HL-60/S4 (cell line): ENCODE measurements around the gene CASZ1.

Source experiments
- in situ Hi-C: fragments of 300-500 bp; cut with MboI; formaldehyde crosslinking; loops from 2 replicates; pipeline ENCODE4 v1.14.3; 2022; ENCODE audit warnings: low sequenced_read_pairs

The CASZ1 gene

DNA sequence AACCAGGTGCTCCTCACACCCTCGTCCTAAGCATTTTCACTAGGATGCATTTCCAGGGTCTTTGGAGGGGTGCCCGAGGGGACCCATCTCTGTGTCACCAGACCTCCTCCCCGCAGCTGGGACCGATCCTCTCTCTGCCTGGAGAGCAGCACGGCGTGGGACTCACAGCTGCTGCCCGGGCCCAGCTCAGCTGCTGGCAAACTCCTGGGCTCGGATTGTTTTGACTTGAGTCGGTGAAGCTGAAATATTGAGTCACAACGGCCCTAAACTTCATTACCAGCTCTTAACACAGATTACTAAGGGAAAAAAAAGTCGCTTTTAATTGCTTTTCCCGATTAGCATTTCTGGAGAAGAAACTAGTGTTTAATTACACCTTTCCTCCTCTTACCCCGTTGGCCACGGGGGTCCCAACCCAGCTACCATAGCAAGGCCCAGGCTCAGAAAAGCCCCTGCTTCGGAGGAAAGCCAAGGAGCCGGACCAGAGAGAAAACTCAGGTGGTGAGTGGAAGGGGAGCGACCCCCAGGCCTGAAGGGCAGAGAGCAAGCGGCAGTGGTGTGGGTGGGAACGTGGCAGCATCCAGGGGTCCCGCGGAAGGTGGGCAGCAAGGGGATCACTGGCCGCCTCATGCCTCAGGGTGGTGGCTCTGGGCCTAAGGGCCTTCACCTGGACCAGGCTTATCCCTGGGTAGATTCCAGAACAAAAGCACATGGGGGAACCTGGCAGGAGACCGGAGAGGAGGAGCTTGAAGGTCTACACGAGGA, 41.7 kb downstream of the CASZ1 start:
- in situ Hi-C loops, result no loop called here

DNA sequence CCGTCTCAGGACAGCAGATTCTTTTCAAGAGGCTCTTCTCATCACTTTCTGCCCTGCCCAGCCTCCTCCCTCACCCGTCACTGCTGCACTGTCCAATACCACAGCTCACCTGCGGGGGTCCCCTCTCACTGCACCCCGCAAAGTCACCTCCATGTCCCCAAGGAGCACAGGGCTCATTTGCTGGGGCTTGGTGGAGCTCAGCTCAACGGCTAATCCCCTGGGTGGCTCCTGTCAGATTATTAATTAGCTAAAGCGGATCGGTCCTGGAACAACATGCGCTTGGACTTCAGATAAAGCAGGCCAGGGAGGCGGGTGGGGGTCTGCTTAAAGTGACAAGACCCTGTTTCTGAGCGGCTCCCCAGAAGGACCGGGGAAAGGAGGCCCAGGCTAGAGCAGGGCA, 43.1 kb downstream of the CASZ1 start:
- in situ Hi-C loops, result no loop called here

DNA sequence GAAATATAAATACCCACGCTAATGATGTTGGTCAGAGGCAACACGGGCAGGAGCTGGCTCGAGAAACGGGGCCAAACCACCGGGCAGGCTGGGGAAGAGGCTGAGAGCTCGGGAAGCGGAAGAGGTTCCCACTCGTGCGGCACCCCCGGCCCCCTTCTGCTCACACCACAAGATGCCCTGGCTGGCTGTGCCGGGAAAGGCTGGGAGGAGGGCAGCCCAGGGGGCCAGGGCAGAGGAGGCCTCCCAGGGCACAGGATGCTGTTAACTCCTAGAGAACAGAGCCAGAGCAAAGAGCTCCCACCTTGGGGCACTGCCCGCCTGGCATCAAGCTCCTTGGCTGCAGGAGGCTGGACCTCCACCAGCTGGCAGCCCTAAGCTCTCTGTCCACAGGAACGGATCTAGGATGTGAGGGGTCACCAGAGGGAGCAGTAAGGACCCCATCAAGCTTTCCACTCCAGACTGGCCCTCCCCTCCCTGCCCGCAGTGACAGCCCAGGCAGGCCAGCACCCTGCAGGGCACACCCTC, 44.8 kb downstream of the CASZ1 start:
- in situ Hi-C loops, result no loop called here

DNA sequence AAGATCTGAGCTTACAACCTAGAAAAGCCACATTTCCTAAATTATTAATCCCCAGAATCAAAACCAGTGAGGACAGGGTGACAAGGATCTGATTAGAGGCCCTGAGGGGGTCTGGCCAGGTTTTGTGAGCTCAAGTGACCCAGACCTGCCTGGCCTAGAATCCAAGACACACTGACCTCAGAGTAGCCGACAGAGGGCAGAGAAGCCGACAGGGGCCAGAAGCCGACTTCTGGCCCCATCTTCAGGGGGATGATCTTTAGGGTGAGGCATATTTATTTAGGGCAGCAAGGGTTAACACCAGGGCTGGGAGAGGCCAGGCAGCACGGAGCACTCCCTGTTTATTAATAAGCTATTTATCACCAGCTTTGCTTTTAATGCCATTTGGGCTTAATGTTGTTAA, 45.3 kb downstream of the CASZ1 start:
- in situ Hi-C loops, result no loop called here

DNA sequence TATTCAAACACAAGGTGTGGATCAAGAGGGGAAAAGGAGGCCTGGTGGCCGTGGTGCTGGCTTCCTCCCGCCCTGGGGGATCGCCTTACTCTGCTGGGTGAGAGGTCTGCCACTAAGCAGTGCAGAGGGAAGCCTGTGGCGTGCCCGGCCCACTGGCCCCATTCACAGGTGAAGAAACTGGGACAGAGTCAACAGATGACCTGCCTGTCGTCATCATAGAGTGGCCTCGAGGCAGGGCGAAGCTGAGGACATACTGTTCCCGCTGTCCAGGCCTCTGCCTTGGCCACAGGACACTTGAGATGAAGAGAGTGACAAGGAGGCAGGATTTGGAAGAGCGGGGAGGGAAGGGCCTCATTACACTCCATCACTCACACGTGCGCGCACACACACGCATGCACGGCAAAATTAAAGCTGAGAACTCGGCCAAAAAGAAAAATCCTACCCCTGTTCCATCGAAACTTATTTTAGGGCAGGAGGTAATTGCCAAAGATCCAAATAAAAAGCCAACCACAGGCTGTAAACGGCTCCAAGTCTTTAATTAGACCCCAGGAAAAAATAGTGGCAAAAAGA, 50.5 kb downstream of the CASZ1 start:
- in situ Hi-C loops, result no loop called here

DNA sequence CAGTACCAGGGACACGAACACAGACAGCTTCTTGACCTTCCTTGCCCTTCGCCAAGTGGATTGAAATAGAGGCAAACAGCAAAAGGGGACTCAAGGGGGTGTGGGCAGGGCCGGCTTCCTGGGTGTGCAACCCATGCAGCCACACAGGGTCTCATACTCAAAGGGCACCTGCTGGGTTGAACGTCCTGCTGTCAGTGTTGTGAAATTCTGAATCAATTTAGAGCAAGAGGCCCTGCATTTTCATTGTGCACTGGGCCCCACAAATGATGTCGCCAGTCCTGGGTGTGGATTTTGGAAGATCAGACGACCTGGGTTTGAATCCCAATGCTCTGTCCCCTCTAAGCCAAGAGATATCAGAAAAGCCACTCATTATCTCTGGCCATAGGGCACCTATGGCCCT, 51.1 kb downstream of the CASZ1 start:
- in situ Hi-C loops, result no loop called here

DNA sequence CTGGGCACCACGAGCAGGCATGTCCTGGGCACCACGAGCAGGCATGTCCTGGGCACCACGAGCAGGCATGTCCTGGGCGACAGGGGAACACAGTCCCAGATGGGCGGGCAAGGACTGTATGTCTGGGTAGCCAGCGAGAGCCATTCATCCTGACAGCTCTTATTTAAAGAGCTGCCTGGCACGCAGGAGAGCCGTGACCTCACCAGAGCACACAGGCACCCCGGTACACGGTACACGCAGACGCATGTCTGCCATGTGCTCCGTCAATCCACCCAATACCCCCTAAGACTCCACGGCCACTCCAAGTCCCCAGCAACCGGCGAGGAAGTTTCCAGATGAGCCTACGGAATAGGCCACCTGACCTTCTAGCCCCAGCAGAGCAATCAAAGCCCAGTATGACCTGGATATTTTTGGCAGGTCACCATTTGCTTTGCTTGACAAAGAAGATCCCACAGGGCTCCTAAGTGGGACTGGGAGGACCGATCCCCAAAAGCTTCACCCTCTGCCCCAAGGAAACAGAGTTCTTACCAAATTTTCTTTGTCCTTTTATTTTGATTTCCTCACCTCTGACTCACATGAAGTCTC, 51.7 kb downstream of the CASZ1 start:
- in situ Hi-C loops, result no loop called here

DNA sequence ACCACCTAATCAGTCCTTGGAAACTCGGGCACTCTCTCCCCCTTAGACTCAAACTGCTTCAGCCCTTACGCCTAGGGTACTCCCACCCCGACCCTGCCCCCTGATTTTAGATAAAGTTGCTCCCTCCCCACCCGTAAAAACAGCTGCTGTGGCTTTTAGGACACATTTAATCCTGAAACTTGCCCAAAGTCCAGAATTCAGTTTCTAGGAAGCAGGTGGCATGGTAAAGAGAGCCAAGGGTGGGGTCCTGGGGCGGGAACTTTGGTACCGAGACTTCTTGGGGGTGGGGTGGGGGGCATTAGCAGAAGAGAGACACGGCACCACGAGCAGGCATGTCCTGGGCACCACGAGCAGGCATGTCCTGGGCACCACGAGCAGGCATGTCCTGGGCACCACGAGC, 52.4 kb downstream of the CASZ1 start:
- in situ Hi-C loops, result no loop called here

DNA sequence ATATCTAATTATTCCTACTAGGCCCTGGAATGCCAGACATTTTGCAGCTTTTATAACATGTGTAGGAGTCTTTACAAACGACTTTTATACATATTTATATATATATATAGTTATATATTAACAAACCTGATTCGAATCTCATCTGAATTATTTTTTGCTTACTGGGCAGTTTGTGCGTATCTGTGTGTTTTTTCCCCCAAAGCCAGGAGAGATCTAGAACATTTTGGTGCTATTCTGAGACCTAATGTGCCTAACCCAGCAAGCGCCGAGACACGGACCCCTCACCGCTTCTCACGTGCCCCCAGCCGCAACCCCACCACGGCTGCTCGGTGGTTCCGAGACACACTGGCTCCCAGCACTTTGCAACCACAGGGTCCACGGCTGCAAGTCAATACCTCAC, 54.8 kb downstream of the CASZ1 start:
- in situ Hi-C loops, result no loop called here

DNA sequence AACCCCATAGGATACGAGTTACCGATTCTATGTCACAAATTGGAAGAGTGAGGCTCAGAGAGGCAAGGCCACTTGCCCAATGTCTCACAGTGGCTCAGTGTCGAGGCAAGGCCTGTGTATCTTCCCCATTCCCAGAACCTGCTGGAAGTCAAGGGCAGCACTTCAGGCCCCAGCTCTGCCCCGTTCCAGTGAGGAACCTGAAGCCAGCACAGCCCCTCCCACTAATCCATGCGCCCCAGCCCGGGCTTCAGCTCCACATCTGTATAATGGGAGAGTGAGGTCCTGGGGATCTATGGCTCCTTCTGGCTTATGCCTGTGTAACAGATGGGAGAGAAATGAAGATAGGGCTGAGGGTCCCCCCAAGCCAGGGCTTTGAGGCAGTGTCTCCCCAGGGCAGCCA, 56.3 kb downstream of the CASZ1 start:
- in situ Hi-C loops, result no loop called here

DNA sequence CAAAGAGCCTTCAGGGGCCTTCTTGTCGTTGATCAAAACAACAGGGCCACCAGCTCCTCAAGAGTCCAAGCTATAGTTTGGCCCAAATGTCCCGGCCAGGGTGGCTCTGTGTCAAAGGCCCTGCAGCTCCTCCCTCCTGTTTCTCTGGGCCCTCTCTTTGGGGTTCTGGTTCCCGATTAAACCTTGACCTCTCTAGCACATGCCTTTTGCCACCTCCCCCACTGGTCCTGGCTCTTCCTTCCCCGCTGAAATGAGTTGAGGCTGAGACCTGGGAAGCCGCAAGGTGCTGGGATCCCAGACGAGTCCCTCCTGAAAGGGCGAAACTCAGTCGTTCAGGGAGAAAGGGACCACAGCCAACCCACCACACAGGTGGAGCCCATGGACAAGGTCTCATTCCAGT, 56.9 kb downstream of the CASZ1 start:
- in situ Hi-C loops, result no loop called here

DNA sequence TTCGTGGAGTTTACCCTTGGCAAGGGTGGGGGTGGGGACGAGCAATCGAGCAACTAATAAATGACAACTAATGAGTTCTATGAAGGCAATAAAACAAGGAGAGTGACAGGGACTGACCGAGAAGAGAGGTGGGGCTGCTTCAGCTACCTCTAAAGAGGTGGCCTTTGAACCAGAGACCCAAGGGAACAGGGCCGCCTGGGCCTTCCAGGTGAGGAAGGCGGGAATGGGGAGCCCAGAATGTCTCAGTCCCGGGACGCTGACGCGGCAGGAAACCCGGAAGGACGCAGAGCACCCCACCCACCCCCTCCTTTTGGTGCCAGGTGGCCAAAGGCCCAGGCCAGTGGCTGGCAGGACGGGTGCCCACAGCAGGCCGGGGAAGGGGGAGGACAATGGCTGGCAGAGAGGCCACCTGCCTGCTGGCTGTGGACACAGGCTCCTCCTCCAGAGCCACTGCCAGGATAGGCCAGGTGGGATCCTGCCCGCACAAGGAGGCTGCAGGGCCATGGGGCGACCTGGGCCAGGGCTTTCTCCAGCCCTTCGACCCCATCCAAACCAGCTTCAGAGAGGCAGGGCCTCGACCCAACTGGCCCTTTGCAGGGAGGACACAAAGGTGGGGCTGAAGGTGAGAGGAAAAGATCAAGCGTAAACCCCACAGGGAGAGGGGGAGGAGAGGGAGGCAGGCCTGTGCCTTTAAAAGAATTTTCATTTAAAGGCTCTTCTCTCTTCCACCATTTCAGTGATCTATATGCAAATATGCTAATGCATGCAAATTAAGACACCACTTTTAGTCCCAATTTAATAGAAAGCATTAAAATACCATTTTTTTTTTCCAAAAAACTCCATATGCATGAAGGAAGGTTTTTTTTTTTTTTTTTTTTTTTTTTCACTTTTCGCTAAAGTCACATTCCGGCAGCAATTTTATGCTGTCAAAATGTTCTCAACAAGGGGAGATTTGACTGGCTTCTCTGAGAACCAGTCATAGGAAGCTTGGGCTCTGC, 58.1 kb downstream of the CASZ1 start:
- in situ Hi-C loops, result no loop called here

DNA sequence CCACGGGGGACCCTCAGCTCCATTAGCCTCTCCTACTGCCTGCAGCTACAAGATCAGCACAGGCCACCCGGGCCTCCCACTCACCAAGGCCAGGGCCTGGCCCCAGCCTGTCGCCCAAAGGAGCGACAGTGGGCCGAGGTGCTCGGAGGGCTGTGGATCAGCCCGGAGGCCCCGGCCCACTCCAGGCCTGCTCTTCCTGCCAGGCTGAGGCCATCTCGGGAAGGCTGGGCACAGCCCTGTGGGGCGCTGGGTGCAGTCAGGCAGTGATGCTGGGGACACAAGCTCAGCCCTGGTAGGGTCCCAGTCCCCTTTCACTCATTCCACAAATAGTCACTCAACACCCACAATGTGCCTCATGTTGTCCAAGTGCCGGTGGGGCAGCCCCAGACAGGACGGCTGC, 58.8 kb downstream of the CASZ1 start:
- in situ Hi-C loops, result no loop called here

DNA sequence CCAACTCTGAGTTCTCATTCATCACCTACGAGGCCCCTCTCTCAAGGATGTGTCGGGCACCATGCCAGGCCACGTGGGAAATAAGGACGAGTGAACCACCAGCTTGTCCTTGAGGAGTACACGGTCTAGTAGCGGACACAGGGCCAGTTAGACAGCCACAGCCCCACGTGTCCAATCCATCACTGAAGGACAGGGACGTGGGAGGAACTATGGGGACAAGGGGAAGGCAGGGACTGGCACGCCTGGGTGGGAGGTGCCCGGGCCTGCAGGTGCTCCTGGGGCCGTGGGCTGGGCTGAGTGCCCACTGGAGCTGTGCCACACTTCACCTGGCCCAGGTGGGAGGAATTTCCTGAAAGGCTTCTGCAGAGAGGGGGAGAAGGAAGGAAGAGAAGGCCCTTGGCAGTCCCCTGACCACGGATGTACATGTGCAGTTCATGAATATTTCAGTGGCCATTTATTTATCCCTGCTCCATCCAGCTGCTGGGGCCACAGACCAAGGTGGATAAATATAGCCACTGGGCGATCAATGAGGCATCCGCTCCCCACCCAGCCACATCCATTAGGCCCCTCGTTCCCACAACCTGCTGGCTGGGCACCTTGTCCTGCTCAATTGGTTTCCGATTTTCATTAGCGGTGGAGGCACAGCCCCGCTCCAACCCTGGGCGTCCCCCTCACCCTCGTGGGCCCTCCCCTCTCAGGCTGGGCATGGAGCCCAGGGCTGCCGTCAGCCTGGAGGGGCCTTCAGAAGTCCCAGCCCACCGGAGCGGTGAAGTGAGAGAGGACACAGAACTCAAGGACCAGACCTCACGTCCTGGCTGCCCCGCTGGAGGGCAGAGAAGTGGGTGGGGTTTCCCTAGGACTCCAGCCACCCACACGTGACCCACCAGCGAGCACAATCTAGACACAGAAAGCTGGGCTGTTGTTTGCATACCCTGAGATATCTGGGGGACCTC, 59.5 kb downstream of the CASZ1 start:
- in situ Hi-C loops, result no loop called here

DNA sequence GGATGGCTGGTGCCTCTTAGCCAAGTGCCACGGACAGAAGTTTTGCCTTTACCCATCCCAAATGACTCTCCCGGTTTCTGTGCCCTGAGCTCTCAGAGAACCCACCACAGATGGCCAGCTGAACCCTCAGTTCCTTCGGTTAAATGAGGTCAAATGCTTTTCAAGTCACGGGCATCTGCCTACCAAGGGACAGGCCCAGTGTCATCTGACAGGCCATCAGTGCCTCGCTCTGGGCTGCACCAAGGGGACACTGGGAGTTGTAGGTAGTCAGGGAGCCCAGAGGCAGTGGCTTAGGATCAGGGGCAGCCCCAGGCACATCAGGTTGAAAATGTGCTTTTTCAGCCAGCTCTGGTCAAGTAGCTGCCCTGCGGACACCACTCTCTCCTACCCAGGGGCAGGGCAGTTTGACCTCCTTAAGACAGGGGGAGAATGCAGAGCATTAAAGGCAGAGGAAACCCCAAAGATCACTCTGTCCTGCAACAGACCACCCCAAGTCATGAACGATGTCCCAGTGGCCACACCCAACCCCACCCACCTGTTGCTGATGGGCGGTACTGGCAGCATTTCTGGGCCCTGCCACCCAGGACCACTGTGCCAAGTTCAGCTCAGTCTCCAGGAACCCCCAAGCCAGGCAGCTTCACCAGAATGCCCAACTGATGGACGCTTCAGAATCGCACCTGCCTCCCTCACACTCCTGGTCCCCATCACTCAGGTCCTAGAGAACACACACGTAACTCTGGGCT, 60.7 kb downstream of the CASZ1 start:
- in situ Hi-C loops, result no loop called here

DNA sequence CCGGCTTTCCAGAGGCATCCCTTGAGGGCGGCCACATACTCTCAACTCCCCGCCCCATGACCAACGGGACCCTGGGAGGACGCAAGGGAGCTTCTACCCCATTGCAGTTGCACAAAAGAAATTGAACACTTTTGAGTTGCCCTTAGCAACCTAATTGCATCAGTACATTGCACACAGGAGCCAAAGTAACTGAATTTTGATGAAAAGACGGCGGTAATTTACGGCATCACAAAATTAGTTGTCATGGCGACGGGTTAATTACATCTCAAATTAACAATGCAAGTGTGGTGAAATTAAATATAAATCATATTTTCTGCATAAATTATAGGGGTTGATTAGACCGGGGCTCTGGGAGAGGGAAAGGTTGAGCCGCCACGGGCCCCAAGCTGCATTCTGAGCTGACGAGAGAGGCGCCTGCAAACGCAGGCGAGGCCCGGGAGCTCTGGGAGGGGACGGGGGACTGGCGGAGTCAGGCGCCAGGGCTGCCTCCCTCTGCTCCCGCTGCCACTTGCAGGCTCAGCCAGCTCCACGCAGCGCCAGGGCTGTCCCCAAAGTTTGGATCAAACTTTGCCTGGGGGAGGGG, 61.4 kb downstream of the CASZ1 start:
- in situ Hi-C loops, result no loop called here

DNA sequence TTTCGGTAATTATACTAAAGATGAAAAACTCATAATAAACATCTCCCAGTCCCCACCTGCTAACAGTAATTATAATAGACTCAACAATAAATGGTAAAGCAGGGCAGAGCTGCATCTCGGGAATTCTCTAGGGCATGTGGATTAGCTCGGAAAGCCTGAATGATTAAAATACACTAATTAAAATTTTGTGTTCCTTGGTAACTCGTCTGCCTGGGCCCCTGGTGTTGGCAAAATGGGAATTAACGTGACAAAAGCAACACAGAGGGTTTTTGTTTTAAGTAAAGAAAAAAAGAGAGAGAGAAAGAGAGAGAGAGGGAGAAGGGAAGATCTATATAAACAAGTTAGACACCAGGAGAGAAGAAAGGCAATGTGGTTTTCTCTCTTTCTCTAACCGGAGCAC, 62.1 kb downstream of the CASZ1 start:
- in situ Hi-C loops, result no loop called here

DNA sequence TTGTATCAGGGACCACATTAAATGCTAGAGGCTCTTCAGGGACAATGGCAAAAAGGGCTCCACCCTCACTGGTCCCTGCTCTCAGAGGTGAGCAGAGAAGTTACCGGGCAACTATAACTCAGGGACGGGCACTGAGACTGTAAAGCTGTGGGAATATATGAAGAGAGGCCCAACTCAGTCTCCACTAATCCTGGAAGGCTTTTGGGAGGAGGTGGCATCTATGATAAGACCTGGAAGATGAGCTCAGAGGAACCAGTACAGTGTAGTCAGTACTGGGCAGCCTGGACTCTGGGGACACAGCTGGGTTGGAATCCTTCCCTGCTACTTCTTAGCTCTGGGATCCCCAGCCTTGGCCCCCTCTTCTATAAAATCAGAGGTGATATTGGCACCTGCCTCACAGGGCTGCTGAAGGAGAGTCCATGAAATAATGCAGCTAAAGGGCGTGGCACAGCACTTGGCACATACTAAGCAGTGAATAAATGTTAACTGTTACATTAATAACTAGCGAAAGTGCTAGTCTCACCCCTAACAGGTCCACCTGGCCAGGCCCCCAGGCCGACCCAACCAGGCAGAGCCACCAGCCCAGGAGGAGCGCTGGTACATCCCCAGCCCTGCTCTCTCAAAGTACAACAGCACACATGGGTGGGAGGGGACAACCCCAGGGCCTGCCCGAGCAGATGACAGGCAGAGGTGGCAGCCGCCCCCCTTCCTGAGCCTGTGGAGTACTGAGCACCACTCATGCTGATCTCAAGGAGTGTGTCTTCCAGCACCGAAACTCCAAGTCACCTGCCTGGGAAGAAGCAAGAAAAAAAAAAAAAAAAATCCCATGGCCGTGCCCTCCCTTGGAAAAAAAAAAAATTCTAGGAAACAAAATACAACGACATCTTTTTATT, 62.7 kb downstream of the CASZ1 start:
- in situ Hi-C loops, result no loop called here
